Activated CD4-positive, alpha-beta T cell treated with anti-CD3 and anti-CD28 coated beads for 1 hour (primary cell): Measurements from ENCODE around the gene TCF4.

Source experiments
- DNase-seq: peaks from one replicate; pipeline ENCODE4 v3.0.0-alpha.2; 2020

Gene TCF4

DNA sequence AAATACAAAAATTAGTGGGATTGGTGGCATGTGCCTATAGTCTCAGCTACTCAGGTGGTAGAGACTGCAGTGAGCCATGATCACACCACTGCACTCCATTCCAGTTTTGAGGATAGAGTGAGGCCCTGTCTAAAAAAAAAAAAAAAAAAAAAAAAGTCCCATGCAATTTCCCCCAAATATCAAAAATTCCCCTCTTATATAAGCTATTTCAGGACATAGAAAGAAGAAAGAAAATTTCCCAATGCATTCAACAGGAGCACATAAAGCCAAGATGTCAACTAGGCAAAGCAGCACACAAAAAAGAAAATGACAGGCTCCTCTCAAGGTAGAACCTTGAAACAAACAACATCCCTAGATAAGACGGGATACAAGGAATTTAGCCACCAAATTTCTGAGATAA, 213.3 kb downstream of the TCF4 start:
- DNase-seq, result no peak

DNA sequence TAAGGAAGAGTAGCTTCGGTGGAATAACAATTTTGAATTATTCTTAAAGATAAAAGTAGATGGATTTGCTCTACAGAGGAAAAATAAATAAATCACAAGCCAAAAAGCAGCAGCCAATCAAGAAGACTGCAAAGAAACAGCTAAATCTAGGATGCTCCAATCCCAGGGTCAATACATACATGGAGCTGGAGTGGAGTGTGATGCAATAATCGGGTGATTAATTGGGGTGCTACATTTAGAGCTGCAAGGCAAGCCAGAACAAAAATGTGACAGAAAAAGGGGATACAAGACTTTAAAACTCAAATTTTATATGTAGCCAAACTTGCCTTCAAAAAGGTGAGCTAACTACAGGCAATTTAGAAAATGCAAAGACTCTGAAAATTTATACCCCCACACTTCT, 215.8 kb downstream of the TCF4 start:
- DNase-seq, result no peak

DNA sequence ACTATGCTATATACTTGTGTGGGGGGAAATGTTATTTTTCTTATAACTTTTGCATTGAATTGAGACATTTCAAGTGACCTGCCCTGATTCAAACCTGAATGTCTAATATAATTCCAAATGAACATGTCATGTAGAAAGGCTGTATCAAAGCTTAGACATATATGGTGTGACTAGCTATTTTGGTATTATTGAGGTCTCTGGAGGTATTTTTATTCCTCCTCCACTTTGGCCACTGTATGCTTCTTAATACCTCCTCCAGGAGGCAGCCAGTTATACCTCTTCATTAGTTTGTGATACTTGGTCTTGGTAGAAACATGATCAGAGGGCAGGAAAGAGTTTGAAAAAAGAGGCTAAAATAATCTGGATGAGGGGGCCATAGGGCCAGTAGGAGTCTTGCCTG, 217.1 kb downstream of the TCF4 start:
- no peak for DNase-seq

DNA sequence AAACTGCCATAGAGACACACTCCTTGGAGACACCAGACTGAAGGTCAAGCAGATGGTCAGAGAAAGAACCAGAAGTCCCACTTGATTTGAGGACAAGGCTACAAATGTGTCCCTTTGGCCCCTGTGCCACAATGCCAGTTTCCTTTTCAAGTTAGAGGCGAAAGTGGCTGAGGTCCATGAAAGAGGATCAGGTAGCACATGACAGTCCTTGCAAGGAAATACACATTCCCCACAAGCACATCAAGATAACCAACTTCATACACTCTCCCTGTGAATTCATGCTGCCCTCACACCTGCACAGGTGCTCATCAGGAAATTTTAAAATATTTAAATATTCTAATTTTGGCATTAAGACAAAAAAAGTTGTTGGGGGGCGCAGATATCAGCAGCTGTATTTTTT, 218.6 kb downstream of the TCF4 start:
- no peak for DNase-seq

DNA sequence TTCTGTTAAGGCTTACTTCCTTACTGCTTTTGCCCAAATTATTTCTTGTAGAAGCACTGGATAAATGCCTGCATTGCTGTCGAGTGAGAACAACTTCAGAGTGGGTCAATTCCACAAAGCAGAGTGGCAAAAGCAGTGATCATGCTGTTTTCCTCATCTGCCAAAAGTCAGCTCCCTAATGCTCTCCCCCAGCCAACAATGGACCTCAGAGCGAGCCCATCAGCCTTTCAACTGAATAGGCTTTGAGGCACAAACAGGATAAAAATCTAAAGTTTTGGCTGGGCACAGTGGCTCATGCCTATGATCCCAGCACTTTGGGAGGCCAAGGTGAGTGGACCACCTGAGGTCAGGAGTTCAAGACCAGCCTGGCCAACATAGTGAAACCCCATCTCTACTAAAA, 222.7 kb downstream of the TCF4 start:
- DNase-seq, result no peak

DNA sequence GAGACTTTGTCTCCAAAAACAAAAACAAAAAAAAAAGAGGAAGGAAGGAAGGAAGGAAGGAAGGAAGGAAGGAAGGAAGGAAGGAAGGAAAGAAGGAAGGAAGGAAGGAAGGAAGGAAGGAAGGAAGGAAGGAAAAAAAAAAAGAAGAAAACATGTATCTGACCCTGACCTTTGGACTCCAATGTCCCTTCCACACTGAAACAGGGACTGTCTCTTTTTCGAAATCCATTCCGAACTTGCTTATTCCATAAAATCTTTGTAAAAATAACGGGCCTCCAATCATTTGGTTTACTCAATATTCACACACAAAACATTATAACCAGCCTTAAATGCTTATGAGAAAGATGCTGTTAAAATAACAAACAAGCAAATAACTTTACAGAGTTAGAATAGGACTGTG, 225.7 kb downstream of the TCF4 start:
- DNase-seq, result no peak

DNA sequence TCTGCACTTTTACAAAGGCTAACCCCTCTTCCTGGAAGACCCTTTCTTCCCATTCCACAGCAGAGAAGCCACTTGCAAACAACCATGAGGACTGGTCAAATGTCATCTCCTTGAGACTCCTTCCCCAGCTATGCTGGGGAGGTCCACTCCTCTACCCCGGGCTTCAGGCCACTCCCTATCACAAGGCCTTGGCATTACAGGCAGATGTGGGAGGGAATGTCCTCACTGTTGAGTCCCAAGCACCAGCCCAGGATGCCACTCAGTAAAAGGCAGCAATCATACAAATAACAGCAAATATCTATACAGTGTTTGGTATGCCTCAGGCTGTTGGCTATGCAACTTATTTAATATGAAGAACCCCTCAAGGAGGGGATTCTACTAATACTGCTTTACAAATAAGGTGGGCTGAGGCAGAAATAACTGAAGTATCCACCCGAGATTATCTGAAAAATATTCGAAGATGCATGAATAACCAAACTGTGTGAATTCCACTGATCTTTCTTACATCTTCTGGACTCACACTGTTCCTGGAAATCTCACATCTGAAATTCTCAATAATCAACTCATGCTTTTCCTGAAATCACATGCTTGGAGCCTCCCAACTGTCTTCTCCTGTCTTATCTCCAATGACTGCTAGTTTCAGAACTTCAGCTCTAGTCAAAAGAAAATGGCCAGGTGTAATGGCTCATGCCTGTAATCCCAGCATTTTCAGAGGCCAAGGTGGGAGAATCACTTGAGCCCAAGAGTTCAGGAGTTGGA, 226.3 kb downstream of the TCF4 start:
- DNase-seq, result no peak

DNA sequence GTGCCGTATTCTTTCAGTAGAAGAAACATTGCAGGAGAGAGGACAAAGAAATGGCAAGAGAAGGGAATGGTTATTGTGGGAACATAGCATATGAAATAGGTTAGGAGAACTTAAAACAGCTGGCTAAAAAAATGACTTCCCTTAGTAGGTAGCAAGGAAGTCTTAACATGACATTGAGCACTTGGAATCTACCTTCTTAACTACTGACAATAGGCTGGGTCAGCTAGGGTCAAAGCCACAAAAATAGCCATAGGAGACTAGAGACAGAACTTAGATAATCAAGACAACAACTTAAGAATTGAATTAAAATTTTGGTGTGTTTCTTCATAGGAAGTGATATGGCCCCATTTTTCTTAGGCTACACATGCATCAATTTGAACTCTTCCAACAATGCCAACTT, 227.9 kb downstream of the TCF4 start:
- no peak for DNase-seq

DNA sequence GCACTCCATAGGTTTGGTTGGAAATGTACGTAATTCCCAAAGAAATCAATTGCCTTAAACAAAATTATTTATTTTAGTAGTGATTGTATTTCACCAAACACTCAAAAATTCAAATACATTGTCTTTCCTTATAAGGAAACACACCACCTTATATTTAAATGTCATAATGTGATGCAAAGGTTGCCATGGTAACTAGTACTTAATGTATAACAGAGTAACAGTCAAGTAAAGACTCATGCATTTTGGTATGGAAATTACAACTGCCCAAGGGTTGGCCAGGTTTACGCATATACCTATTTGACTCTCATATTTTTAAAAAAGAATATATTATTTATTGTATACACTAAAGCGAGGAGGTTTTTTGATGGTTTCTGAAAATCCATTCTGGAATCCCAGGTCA, 231.2 kb downstream of the TCF4 start:
- no peak for DNase-seq

DNA sequence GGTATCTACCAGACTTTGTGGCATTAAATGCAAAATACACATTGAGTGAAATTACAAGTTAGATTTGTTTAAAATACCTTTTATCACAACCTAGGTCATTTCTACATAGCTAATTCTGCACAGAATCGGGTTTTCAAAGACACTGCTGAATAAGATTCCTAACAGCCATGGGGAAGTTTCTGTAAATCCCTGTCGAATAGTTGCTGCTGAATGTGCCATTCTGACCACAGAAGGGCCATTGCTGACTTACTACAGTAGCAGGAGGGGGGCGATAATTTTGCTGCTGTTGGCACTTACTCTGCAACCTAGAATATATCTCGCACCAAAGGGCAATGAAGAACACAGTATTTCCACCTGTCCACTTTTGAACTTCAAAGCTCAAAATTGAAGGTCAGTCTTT, 232.8 kb downstream of the TCF4 start:
- DNase-seq, result no peak

DNA sequence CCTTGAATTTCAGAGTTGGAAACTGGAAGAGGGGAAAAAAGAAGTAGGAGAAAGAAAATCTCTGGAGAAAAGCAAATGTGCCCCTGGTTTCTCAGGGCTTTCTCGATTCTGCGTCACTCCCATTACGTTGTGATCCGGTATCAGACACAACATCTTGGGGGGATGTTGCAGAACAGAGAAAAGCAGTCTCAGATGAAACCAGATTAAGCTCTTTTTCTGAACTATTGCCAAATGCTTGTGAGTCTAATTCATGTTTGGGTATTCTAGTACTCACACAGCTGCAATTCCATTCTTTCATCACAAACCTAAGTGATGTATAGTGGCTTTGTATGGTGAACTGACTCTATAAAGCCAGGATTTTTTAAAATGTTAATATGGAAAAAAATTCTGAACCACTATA, 233.2 kb downstream of the TCF4 start:
- no peak for DNase-seq

DNA sequence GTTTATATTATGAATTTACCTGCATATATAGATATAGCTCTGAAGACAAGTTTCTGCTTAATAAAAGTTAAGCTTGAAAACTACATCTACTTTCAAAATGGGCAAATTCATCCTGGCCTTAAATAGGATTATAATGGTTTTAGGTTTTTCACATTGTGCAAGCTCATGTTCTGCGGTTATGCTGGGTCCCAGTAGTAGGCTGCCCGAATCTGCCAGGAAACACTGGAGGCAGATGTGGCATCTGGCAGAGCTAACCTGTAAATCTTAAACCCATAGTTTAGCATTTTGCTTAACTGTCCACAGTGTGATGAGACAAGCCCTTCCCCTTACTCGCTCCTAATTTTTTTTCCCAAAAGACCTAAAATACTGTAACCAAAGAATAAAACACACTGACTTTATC, 234.2 kb downstream of the TCF4 start:
- DNase-seq, result no peak

DNA sequence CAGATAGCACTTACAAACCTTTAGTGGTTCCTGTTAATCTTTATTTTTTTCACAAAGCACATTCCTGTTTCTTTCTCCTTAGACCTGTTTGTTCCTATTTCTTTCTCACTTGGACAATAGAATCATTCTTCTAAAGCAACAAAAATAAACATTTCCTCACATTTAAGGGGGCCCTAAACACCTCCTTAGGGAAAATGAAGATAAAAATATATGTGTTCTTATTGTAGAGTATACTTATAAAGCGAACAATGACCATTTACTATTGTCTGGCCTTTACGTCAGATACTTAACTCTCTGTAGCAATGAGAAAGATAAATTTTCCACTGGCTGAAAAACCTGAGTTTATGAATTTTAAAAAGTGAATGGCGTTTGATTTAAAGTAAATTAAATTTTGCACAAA, 234.6 kb downstream of the TCF4 start:
- DNase-seq, result no peak

DNA sequence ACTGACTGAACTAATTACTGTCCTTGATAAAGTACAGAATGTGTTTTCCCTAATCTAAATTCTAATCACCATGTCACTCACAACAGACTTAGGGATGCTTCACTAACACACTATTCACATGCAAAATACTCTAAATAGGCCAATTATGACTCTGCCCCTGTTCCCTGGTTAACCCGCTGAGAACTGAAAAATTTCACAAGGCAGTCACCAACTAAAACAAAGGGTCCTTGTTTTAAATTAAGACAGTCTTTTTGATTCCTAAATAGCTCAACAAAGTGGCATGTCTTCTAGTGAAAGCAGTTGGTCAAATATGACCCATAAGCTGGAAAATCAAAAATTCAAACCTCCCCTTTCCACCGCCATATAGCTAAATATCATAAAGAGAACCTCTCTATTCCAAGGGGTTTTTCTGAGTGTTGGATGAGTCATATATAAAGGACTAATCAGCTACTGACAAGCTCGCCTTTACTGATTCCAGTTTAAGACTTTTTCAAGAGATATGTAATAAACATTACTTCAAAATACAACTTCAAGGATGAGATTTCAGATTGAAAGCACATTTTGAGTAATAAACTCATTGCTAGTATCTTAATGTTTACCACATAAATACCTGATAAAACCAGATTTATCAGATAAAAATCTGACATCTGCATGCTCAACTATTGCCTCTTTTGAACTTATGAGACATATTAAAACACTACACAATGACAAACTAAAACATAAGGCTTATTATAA, 235.8 kb downstream of the TCF4 start:
- no peak for DNase-seq

DNA sequence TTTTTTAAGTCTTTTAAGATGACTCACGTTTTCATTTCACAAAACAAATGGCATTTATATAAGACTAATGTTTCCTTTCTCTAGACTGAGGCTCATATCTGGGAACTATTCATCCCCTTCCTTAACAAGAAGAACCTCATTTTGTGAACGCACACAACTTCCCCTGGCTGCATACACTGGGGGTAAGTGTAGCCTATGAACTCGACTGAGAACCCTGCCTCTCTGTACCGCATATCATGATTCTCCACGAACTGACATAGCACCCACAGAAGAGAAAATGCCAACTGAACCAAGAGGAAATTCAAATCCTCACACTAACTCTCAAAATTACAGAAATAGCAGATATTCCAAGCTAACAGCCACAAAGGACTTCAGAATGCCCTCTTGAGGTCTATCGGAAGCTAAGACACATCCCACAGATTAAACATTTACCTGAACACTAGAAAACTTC, 236.7 kb downstream of the TCF4 start:
- DNase-seq, result no peak

DNA sequence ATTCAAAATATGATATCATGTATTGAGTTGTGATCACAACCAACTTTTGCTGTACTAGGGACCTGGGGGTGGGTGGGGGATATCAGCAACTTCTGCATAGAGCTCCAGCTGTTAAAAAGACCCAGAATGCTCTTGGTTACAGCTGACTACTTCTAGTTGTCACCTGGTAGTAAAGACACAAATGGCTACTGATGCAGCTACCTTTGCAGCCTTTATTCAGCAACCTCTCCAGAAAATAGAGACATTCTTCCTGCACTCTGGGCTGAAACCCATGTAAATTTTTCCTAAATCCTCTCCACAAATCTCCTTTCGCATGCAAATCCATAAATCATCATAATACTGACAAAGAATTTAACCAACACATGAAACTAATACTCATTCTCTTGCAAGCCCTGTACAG, 238.3 kb downstream of the TCF4 start:
- no peak for DNase-seq

DNA sequence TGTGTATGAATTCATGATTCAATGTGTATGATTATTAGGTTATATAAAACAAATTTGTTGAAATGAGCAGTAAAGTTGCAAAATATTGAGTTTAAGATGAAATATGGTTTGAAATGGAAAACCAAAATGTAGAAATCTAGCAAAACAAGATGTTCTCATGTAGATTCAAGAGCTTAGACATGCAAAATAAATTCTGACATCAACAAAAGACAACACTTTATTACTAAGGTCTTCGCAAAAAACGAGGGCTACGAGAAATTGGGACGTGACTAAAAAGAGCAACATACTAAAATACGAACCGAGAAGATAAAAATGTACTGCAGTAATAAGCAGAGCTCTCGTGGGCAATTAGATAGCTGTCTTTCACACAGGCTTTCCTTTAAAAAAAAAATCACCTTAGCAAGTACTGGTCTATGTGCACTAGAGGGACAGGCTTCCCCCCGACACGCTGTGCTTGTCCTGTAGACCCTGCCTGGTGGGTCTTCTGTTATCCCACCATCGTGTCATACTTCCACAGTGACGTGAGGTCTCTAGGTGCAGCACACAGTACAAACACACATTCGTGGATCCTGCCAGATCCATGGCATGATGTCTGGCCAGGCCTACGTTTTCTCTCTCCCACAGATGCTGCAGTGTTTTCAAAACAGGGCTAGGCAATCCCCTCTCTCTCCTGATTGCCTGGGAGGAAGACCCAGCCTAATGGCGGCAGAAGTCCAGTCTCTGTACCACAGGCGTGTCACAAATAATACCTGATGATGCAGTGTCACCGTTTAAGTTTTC, 240.8 kb downstream of the TCF4 start:
- no peak for DNase-seq

DNA sequence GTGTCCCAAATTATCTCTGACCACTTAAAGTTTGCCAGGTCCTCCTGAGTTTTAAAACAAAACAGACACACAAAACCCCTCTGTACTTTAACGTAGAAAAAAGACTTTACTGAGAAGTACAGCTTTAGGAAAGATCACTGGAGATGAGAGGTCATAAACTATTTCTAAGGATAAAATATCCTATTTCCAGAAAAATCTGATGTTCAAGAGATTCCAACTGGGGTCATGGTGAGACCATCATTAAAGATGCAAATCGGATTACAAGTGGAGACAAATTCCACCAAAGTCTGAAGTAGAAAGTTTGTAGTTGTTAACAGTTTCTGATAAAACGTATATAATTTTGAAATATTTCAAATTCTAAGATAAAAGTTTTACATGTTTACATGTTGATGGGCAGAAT, 241.6 kb downstream of the TCF4 start:
- no peak for DNase-seq

DNA sequence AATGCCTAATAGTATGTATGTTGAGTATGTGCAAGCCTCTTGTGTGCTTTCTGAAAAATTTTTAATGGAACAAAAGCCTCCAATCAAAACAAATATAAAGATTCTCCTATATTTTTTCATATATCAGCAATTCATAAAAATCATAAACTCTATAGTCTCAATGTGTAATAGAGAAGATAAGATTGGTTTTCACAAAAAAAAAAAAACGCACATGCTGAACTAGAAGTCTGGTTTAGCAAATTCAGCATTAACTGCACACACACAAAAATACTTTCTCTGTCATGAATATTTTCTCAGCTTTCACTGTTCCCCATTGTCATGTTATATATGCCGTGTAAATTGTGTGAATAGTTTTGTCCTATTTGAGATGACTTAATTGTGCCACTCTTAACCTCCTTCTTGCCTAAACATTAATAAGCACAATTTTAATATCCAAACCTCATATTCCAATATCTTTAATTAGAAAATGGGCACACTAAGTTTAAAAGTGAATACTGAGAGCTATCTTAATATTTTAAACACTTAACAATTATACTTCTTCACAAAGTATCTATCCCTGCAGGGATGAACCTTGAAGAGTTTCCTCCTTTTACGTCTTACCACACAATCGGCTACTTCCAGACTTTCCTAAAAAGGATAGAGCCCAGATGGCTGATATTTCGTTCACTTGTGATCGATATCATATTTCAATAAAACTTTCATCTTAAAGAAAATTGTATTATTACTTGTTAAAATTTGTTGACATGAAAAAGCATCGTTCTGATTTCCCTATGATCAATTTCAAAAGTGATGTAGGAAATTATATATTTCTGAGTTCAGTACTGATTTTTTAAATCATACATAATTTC, 242.7 kb downstream of the TCF4 start:
- no peak for DNase-seq

DNA sequence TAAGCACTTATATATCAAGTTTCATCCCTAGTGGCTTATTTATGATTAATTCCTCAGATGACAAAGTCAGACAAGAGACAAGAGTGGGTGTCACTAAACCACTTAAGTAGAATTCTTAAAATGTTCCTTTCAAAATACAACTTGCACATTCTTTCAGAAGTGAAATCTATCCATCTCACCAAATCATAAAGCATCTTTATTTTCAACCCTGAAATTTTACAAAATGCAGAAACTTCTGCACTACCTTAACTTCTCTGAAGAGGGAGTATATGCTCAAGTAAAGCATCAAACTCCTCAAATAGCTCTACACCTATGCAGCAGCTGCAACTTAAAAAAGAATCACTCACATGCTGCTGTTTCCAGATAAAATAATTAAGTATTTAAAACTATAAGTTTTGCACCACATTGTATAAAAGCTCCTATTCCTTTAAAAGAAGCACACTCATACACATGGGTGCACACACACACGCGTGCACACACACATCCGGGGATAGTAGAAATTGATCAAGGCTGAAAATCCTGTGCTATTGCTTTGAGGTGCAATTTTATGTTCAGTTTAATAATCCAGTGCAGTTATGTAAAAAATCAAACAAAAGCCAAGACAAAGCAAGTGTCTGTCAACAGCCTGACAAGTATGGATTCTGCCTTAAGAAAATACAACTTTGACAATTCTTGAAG, 244.5 kb downstream of the TCF4 start:
- no peak for DNase-seq

DNA sequence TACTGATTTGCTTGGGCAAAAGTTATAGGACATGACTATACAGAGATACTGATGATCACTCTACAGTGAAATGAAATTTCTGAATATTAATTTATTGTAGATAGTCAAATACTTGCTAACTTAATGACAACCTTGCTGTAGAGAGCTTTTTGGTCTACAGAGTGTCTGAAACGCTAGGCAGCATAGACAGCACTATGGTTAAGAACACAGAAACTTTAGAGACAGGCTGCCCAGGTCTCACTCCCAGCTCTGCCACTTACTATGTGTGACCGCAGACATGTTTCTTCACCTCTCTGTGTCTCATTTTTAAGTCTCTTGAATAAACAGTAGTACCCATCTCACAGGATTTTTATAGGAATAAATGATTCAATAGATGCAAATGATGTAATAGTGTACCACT, 247.0 kb downstream of the TCF4 start:
- DNase-seq, result no peak

DNA sequence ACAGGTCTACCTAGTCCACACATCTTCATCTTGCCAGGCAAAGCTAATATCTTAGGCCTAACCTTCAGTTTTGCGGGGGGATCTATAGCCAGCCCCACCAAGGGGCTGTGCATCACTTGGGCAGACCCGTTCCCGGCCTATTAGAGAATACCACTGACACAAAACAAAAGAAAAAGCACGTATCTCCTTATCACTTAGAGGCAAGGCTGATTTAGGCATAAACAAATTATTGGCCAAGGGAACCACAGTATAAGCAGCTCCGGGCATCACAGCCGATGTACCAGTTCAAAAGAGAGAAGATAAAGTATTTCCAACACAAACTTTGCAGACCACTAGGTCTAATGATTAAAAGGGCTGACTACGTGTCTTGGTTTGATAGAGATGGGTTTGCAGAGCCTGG, 248.0 kb downstream of the TCF4 start:
- no peak for DNase-seq
